HAP-1 (cell line): ENCODE results near the gene PAX5.
A peak's percentile ranks its signal among the peaks of the same experiment; 100 is the strongest.

ENCODE experiments used
- DNase-seq, 2 experiments: peaks; one replicate each; pipeline ENCODE4 v3.0.0-alpha.2; 2016 to 2020; ENCODE audit warnings: low spot score in 2 of 2
- H3K27me3 ChIP-seq: fragments of 250-450 bp; sonication (Bioruptor Pico); 2 replicates; pipeline ENCODE4 v1.5.1; 2020; ENCODE audit warnings: low read depth, mild to moderate bottlenecking, moderate library complexity
- H3K36me3 ChIP-seq: fragments of 250-450 bp; sonication (Bioruptor Pico); replicated peaks from 2 replicates; pipeline ENCODE4 v1.5.1; 2020; ENCODE audit warnings: mild to moderate bottlenecking
- H3K4me1 ChIP-seq: fragments of 250-450 bp; sonication (Bioruptor Pico); 2 replicates; pipeline ENCODE4 v1.5.1; 2020; ENCODE audit warnings: mild to moderate bottlenecking
- H3K4me3 ChIP-seq: fragments of 250-450 bp; sonication (Bioruptor Pico); 2 replicates; pipeline ENCODE4 v1.5.1; 2020; ENCODE audit warnings: mild to moderate bottlenecking, moderate library complexity
- H3K9me3 ChIP-seq: fragments of 250-450 bp; sonication (Bioruptor Pico); 2 replicates; pipeline ENCODE4 v1.5.1; 2020; ENCODE audit warnings: mild to moderate bottlenecking, moderate library complexity
- in situ Hi-C: fragments of 300-500 bp; cut with MboI; formaldehyde crosslinking; loops from 3 replicates; pipeline ENCODE4 v1.14.3; 2020; ENCODE audit warnings: low sequenced_read_pairs, inconsistent platforms, mixed read lengths

Gene PAX5

DNA sequence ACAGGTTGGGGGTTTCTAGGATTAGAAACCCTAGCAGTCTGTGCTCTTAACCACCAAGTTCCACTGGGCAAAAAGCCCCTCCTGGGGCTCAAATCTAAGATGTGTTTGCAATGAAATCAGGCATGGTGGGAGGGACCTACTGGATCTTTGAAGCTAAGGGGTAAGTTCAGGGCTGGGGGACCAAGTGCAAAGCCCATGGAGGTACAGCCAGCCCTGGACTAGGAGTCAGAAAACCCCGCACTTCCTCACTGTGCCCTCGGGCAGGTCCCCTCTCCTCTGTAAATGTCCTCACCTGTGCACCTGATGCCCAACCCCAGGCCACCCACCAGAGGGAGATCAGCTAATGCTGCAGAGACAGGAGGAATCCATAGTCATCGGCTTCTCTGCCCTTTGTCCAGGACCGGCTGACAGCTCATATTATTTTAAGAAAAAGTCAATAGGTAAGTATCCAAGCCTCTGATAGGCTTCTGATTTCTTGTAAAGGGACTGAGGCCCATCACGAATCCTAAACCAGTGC, 138.3 kb downstream of the PAX5 start:
- Histone ChIP-seq H3K4me1 (no peaks in the 10 kb centered on the region), H3K4me3 (no peak overlapping the region), H3K36me3 (no peaks in the 10 kb centered on the region), H3K9me3 (no peaks in the 10 kb centered on the region), H3K27me3 (no peaks in the 10 kb centered on the region)
- in situ Hi-C loops = no loop called here
- peak in 1 of 2 experiments; percentile 0 for DNase-seq

DNA sequence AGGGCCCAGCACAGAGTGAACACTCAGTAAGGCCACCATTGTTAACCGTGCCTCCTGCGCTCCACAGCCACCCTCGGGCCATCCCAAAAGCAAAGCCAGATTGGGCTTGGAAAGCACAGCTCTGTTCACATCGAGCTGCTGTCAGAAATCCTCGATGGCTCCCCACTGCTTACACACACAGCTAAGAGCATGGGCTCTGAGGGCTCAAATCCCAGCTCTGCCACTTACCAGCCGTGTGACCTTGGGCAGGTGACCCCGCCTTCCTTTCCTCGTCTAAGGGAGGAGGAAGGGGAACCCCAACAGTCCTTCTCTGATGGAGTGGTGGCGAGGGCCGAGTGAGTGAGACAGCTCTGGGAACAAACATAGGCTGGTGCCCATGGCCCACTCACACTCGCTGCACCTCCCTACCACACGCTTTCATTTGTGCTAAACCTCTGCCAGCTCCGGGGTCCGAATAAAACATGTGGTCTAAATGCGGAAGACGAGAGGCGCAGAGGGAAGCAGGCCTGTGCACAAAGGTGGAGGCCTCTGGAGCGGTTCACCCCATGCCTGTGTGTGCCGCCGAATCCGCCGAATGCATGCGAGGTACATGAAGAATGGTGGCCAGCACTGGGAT, 139.3 kb downstream of the PAX5 start:
- Histone ChIP-seq H3K27me3 (no peaks in the 10 kb centered on the region), H3K36me3 (no peaks in the 10 kb centered on the region)
- in situ Hi-C loops = no loop called here

DNA sequence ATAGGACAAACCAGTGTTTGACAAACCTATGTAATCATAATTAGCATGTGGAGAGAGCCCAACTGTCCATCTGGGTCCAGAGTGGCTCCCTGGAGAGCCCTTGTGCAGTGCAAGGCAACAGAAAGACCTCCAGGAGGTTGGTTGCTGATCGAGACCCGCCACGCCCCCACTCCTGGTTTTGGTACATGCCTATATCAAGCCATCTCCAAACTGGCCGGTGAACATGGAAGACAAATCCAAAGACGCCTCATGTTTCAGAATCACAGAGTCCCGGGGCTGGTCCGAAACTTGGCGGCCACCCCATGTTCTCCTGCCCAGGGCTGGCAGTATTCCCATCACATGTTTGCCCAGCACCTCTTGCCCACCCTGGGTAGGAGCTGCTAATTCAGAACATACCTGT, 140.2 kb downstream of the PAX5 start:
- no peak overlapping the region for H3K4me3 ChIP-seq
- no peaks in the 10 kb centered on the region for H3K27me3 ChIP-seq
- H3K9me3 ChIP-seq = no peaks in the 10 kb centered on the region
- peak in 1 of 2 experiments; percentile 4 for DNase-seq
- in situ Hi-C loops = no loop called here
- no peaks in the 10 kb centered on the region for H3K36me3 ChIP-seq
- no peaks in the 10 kb centered on the region for H3K4me1 ChIP-seq

More for the DNA sequence above, 139.3 kb downstream of the PAX5 start:
- no peak overlapping the region for H3K4me3 ChIP-seq
- H3K4me1 ChIP-seq = no peaks in the 10 kb centered on the region
- H3K9me3 ChIP-seq = no peaks in the 10 kb centered on the region
- DNase-seq = peak in 1 of 2 experiments; percentile 5

DNA sequence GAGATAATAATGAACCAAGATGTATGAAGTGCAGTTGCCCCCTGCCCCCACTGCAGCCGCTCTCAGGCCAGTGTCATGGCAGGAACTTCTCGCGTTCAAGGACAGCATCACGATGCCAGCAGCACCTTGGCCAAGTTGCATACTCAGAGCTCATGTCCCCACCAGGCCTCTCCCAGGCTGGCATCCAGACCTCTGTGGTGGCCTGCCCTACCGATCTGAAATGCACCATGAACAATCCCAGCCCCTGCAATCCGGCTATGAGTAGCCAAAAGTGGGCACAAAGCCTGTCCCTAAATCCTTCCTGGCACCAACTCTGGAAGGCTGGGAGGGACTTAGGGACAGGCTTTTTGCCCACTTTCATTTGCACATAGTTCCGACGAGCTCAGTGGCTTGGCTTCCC, 140.9 kb downstream of the PAX5 start:
- Histone ChIP-seq H3K36me3 (no peaks in the 10 kb centered on the region), H3K9me3 (no peaks in the 10 kb centered on the region), H3K4me3 (no peak overlapping the region), H3K4me1 (no peaks in the 10 kb centered on the region), H3K27me3 (no peaks in the 10 kb centered on the region)
- no peak for DNase-seq
- in situ Hi-C loops = no loop called here

DNA sequence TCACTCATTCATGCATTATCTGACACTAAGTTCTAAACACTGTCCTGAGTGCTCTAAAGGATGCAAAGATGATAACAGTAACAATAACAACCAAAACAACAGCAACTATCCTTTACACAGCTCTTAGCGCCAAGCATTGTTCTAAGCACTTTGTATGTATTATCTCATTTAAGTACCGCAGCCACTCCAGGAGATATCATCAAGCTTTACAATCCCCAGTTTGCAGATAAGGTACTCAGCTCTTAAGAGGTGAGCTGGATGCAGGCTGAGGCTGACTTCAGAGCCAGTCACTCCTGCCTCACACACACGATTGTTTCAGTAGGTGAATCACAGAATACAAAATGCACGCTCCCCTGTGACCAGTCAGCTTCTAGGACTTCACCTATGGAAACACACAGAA, 141.8 kb downstream of the PAX5 start:
- no peak for DNase-seq
- Histone ChIP-seq H3K27me3 (no peaks in the 10 kb centered on the region), H3K4me3 (no peak overlapping the region), H3K36me3 (no peaks in the 10 kb centered on the region), H3K9me3 (no peaks in the 10 kb centered on the region), H3K4me1 (no peaks in the 10 kb centered on the region)
- in situ Hi-C loops = no loop called here

DNA sequence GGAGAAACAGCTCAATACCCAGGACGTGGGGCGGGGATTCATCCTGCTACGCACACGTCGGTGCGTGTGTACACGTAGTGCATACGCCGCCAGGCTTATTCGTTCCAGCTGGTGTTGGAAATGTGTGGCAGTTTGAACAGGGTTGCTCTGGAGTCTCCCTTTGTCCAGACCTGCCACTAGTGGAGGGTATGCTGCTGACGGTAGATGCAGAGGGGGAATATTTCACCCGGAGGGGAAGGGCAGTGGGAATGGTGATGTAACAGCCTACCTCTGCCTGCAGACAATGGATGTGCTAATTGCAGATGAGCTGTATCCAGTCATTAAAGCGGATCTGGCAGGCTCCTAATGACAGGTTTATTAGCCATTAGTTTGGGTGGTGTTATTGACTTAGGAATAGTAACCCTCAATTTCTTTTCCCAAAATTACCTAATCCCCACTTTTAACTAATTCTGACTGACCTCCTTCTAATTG, 142.7 kb downstream of the PAX5 start:
- Histone ChIP-seq H3K36me3 (no peaks in the 10 kb centered on the region), H3K9me3 (no peaks in the 10 kb centered on the region), H3K27me3 (no peaks in the 10 kb centered on the region), H3K4me3 (no peak overlapping the region), H3K4me1 (no peaks in the 10 kb centered on the region)
- DNase-seq = no peak
- in situ Hi-C loops = no loop called here

DNA sequence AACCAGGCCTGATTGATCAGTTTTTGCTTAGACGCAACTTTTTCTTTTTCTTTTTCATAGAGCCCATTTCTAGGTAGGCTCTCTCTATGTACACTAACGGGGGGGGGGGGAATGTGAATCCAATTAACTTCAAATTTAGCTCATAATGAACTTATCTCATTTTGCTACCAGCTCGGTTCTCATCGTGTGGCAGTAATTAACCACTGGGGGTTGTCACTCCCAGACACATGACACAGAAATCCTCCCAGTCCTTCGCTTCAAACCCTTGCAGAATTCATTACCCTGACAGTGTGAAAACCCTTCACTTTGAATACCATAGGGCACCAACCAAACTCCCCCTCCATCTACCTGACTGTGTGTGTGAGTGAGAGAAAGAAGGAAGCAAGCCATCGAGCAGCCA, 144.2 kb downstream of the PAX5 start:
- in situ Hi-C loops = no loop called here
- 0 out of 2 replicates have a peak, but pooled peaks cover under 1% of the 10 kb centered on the region for H3K27me3 ChIP-seq
- H3K4me1 ChIP-seq = no peaks in the 10 kb centered on the region
- H3K9me3 ChIP-seq = no peaks in the 10 kb centered on the region
- no peaks in the 10 kb centered on the region for H3K36me3 ChIP-seq
- no peak for DNase-seq
- H3K4me3 ChIP-seq = no peak overlapping the region

DNA sequence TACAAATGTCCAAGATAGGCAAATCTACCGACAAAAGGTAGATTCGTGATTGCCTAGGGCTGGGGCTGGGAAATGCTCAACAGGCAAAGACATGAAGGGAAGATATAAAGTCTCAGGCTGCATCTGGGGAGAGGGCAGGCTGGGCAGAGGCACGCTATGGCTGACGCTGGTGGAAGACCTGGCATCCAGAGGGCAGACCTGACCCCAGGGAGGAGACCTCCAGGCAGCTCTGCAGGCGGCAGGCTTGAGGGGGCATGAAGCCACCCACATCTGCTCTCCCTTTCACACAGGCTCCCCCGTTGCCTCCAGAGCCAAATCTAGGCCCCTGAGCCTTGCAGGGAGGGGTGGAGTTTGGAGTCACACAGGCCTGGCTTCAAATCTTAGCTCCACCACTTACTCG, 145.5 kb downstream of the PAX5 start:
- no peak for DNase-seq
- no peaks in the 10 kb centered on the region for H3K36me3 ChIP-seq
- in situ Hi-C loops = no loop called here
- H3K27me3 ChIP-seq = peaks cover 12% of the 10 kb centered on the region
- no peak overlapping the region for H3K4me3 ChIP-seq
- H3K9me3 ChIP-seq = no peaks in the 10 kb centered on the region
- no peaks in the 10 kb centered on the region for H3K4me1 ChIP-seq

DNA sequence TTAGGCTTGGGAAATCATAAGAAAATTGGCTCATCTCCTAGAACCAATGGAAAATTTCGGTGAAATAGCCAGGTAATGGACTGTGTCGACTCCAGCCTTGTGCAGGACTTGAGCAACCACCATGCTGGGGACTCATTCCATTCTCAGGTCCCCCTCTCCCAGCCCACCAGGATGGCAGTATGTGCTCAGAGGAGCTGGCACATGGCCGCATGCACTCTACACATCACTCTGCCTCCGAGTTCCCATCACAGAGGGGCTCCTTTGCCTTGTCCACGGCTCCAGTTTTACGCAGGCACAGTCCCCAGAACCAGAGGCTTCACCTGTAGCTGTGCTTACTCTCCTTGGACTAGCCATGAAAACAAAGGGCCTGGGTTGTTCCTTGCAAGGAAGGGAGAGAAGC, 149.3 kb downstream of the PAX5 start:
- DNase-seq = no peak
- no peaks in the 10 kb centered on the region for H3K4me1 ChIP-seq
- peaks cover 12% of the 10 kb centered on the region for H3K27me3 ChIP-seq
- no peak overlapping the region for H3K4me3 ChIP-seq
- in situ Hi-C loops = no loop called here
- H3K9me3 ChIP-seq = no peaks in the 10 kb centered on the region
- no peaks in the 10 kb centered on the region for H3K36me3 ChIP-seq

DNA sequence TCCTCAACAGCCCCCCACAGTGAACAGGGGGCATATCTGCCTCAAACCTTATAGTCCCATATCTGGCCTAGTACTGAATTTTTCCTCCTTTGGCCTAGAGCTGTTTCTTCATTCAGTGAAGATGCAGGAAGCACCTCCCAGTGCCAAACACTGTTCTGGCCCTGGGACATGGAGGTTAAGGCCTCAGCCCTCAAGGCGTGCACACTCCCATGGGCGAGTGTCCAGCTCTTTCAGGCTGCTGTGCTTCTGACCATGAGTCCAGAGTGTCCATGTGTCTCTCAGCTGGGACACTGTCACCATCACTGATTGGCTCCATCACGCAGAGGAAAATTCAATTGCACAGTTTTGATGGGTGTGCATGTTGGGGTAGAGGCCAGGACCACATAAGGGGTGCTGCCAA, 151.5 kb downstream of the PAX5 start:
- Histone ChIP-seq H3K4me3 (no peak overlapping the region), H3K27me3 (peaks cover 12% of the 10 kb centered on the region), H3K36me3 (no peaks in the 10 kb centered on the region), H3K9me3 (no peaks in the 10 kb centered on the region), H3K4me1 (no peaks in the 10 kb centered on the region)
- no peak for DNase-seq
- in situ Hi-C loops = no loop called here

DNA sequence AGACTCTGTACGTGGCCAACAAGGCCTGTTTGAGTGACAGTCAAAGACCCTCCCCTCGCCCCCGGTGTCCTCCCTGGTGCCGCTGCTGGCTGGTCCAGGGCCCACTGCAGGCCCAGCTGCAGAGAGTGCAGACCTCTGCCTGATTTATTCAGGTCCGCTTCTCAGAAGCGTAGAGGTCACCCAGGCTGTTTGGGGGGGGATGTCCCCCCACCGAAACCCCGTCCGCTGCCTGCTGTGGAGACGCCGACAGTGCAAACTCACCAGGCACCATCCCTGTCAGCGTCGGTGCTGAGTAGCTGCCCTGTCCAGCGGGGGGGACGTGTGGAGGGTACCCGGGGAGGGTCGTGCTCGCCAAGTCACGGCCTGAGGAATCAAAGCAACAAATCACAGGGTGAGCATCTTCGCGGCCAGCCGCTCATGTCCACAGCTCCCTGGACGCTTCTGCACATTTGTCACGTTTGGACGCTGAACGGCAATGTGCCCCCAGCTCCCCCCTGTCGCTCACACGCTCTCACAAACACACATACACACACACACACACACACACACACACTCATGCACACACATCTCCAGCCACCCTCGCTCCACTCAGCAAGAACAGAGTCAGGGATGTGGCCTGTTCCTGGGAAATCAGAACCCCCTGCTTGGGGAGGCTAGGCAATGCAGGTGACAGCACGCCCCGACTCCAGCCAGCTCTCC, 152.2 kb downstream of the PAX5 start:
- H3K4me3 ChIP-seq = no peak overlapping the region
- in situ Hi-C loops = no loop called here
- no peak for DNase-seq

DNA sequence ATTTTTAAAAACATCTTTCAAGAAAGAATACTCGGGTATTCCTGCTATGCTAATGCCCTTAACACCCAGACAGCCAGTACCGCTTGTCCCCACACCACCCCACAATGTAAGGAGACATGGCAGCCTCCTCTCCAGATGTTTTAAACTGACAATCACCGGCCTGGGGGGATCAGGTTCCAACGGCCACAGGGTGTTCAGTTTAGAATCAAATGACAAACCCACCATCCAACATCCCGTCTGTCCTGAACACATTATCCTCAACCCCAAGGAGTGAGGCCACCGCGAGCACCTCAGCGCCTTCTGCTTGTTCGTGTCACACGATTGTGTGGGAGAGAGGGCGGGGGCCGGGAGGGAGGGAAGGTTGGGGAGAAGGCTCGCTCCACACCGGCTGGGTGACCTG, 152.8 kb downstream of the PAX5 start:
- in situ Hi-C loops = no loop called here
- H3K36me3 ChIP-seq = no peaks in the 10 kb centered on the region
- H3K4me3 ChIP-seq = no peak overlapping the region
- H3K4me1 ChIP-seq = no peaks in the 10 kb centered on the region
- peaks cover 12% of the 10 kb centered on the region for H3K27me3 ChIP-seq
- no peak for DNase-seq
- H3K9me3 ChIP-seq = no peaks in the 10 kb centered on the region

More for the DNA sequence above, 152.2 kb downstream of the PAX5 start:
- peaks cover 12% of the 10 kb centered on the region for H3K27me3 ChIP-seq
- H3K9me3 ChIP-seq = no peaks in the 10 kb centered on the region
- H3K36me3 ChIP-seq = no peaks in the 10 kb centered on the region
- H3K4me1 ChIP-seq = no peaks in the 10 kb centered on the region

DNA sequence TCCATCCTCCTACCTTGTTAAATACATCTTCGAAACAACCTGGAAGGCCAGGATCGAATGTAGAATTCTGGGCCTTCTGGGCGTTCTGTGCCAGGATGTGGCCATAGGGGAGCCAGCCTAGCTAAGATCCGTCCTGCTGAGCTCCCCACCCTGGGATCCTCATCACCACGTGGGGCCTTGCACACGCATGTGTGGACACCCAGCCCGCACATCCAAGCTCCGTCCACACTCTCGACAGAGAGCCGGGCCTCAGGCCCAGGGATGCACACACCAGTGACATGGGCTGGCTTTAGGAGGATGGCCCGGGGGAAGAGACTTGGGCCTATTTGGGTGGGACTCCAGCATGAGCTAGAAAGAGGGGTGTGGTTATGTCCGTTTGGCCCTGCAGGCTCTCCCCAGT, 154.0 kb downstream of the PAX5 start:
- peaks cover 12% of the 10 kb centered on the region for H3K27me3 ChIP-seq
- H3K4me3 ChIP-seq = no peak overlapping the region
- DNase-seq = no peak
- no peaks in the 10 kb centered on the region for H3K9me3 ChIP-seq
- H3K4me1 ChIP-seq = no peaks in the 10 kb centered on the region
- in situ Hi-C loops = no loop called here
- H3K36me3 ChIP-seq = no peaks in the 10 kb centered on the region
